DOHH2 (cell line): ENCODE results near the gene TPP1.

Experiments used
- H3F3A ChIP-seq: fragments of 200-600 bp; sonication (generic), shearing (Covaris generic); 2 replicates; pipeline ENCODE4 v1.6.0; 2016; ENCODE audit warnings: antibody characterized with exemption, mild to moderate bottlenecking; ENCODE audit not compliant: control insufficient read depth, insufficient read depth
- H3K27ac ChIP-seq: fragments of 200-600 bp; sonication (generic); 2 replicates; pipeline ENCODE4 v1.5.1; 2014; ENCODE audit warnings: low read depth, mild to moderate bottlenecking, low read length, moderate library complexity
- H3K27me3 ChIP-seq: fragments of 200-600 bp; sonication (generic); 2 replicates; pipeline ENCODE4 v1.6.1; 2014; ENCODE audit warnings: mild to moderate bottlenecking, low read length, mixed read lengths; ENCODE audit not compliant: control insufficient read depth
- H3K36me3 ChIP-seq: fragments of 200-600 bp; sonication (generic); 2 replicates; pipeline ENCODE4 v1.6.1; 2014; ENCODE audit warnings: mild to moderate bottlenecking, low read length, moderate library complexity, mixed read lengths; ENCODE audit not compliant: control insufficient read depth
- H3K4me1 ChIP-seq: fragments of 200-600 bp; sonication (generic); 2 replicates; pipeline ENCODE4 v1.6.1; 2014; ENCODE audit warnings: mild to moderate bottlenecking, low read length, mixed read lengths; ENCODE audit not compliant: control insufficient read depth
- H3K4me2 ChIP-seq: fragments of 200-600 bp; sonication (generic); 2 replicates; pipeline ENCODE4 v1.6.0; 2014; ENCODE audit warnings: mild to moderate bottlenecking, low read length, moderate library complexity
- H3K4me3 ChIP-seq: fragments of 200-600 bp; sonication (generic); 2 replicates; pipeline ENCODE4 v1.5.1; 2014; ENCODE audit warnings: mild to moderate bottlenecking, low read length, mixed read lengths
- H3K79me2 ChIP-seq: fragments of 200-600 bp; sonication (generic); 2 replicates; pipeline ENCODE4 v1.6.1; 2014; ENCODE audit warnings: mild to moderate bottlenecking, low read length, mixed read lengths; ENCODE audit not compliant: control insufficient read depth
- H3K9me2 ChIP-seq: fragments of 200-600 bp; sonication (generic); replicated peaks from 2 replicates; pipeline ENCODE4 v1.6.1; 2014; ENCODE audit warnings: mild to moderate bottlenecking, low read length, mixed read lengths; ENCODE audit not compliant: control insufficient read depth
- H3K9me3 ChIP-seq: fragments of 200-600 bp; sonication (generic); 2 replicates; pipeline ENCODE4 v1.6.1; 2014; ENCODE audit warnings: antibody characterized with exemption, low read length, mixed read lengths; ENCODE audit not compliant: control insufficient read depth, insufficient read depth
- H4K20me1 ChIP-seq: fragments of 200-600 bp; sonication (generic); 2 replicates; pipeline ENCODE4 v1.6.0; 2014; ENCODE audit warnings: low read depth, mild to moderate bottlenecking, antibody characterized with exemption, low read length, moderate library complexity; ENCODE audit not compliant: control insufficient read depth, insufficient read depth
- CTCF ChIP-seq: fragments of 200-600 bp; sonication (generic); IDR thresholded peaks from one replicate; pipeline ENCODE4 v1.5.1; 2014; ENCODE audit warnings: antibody characterized with exemption, mild to moderate bottlenecking, low read depth, low read length; ENCODE audit not compliant: poor library complexity, severe bottlenecking
- EZH2phosphoT487 ChIP-seq: fragments of 200-600 bp; sonication (generic); IDR thresholded peaks from 2 replicates; pipeline ENCODE4 v1.6.1; 2017; ENCODE audit warnings: borderline replicate concordance, mild to moderate bottlenecking, antibody characterized with exemption, low read length, moderate library complexity, mixed read lengths

TPP1 gene

GRCh38 chr11:6565988-6566703 is 53.1 kb downstream of the TPP1 start:
- no peak for TF ChIP-seq CTCF
- no peak for TF ChIP-seq EZH2phosphoT487
- no peaks in the 10 kb centered on the region for H3K4me1 ChIP-seq

GRCh38 chr11:6565325-6565724 is 53.9 kb downstream of the TPP1 start:
- TF ChIP-seq CTCF, result no peak
- TF ChIP-seq EZH2phosphoT487, result no peak
- no peaks in the 10 kb centered on the region for H3K9me2 ChIP-seq
- no peaks in the 10 kb centered on the region for H3K9me3 ChIP-seq
- H3K27ac ChIP-seq, result no peak overlapping the region
- no peaks in the 10 kb centered on the region for H4K20me1 ChIP-seq
- H3K36me3 ChIP-seq, result no peaks in the 10 kb centered on the region
- no peaks in the 10 kb centered on the region for H3F3A ChIP-seq
- H3K4me2 ChIP-seq, result no peak overlapping the region
- H3K4me3 ChIP-seq, result no peak overlapping the region
- H3K4me1 ChIP-seq, result no peaks in the 10 kb centered on the region
- H3K27me3 ChIP-seq, result no peaks in the 10 kb centered on the region
- H3K79me2 ChIP-seq, result no peaks in the 10 kb centered on the region

More at GRCh38 chr11:6565988-6566703, 53.1 kb downstream of the TPP1 start:
- no peaks in the 10 kb centered on the region for H3F3A ChIP-seq
- no peaks in the 10 kb centered on the region for H4K20me1 ChIP-seq
- H3K36me3 ChIP-seq, result no peaks in the 10 kb centered on the region
- no peaks in the 10 kb centered on the region for H3K9me2 ChIP-seq
- H3K27me3 ChIP-seq, result no peaks in the 10 kb centered on the region
- H3K9me3 ChIP-seq, result no peaks in the 10 kb centered on the region
- H3K4me2 ChIP-seq, result no peak overlapping the region
- no peaks in the 10 kb centered on the region for H3K79me2 ChIP-seq
- no peak overlapping the region for H3K27ac ChIP-seq
- no peak overlapping the region for H3K4me3 ChIP-seq

- Histone ChIP-seq H3F3A (no peaks in the 10 kb centered on the region), H4K20me1 (no peaks in the 10 kb centered on the region), H3K9me2 (no peaks in the 10 kb centered on the region), H3K9me3 (no peaks in the 10 kb centered on the region), H3K27me3 (no peaks in the 10 kb centered on the region), H3K36me3 (no peaks in the 10 kb centered on the region), H3K4me3 (no peak overlapping the region), H3K27ac (no peak overlapping the region), H3K4me2 (no peak overlapping the region), H3K79me2 (no peaks in the 10 kb centered on the region), H3K4me1 (no peaks in the 10 kb centered on the region)
- no peak for TF ChIP-seq EZH2phosphoT487
- TF ChIP-seq CTCF, result no peak
Observed at GRCh38 chr11:6563667-6564066, 55.6 kb downstream of the TPP1 start.
